PFSK-1 (cell line): ENCODE measurements around the gene AOAH.

ENCODE experiments used
- POLR2AphosphoS5 ChIP-seq: IDR thresholded peaks from 2 replicates; pipeline ENCODE4 v1.6.1; 2012; ENCODE audit warnings: low read depth, mild to moderate bottlenecking, control low read depth, low read length, moderate library complexity
- REST ChIP-seq, 2 experiments: IDR thresholded peaks; 2 replicates each; pipeline versions ENCODE4 v1.6.1 to v1.8.0; 2011 to 2012; ENCODE audit warnings: low read depth in 2 of 2, low read length in 2 of 2, control low read depth in 1 of 2, inconsistent platforms in 1 of 2, mild to moderate bottlenecking in 1 of 2, moderate library complexity in 1 of 2; ENCODE audit not compliant: insufficient read depth in 1 of 2
- SIN3A ChIP-seq: IDR thresholded peaks from 2 replicates; pipeline ENCODE4 v1.6.1; 2012; ENCODE audit warnings: mild to moderate bottlenecking, low read length, moderate library complexity, borderline replicate concordance; ENCODE audit not compliant: insufficient read depth

- no peak for TF ChIP-seq REST (IDR thresholded peaks at IDR 0.05; ENCODE audit: insufficient read depth in 1 of 2, low read depth in 2 of 2, low read length in 2 of 2)
- no peak for TF ChIP-seq SIN3A
- TF ChIP-seq POLR2AphosphoS5 = no peak
Observed at GRCh38 chr7:36630112-36630650, 94.1 kb downstream of the AOAH start.
